ENCODE measurements around the gene RPL18A. TPM values are rescaled to one million over a fixed set of nuclear protein-coding genes. Genes with fewer than 3 reads are reported as not detected.

The RPL18A gene

Small RNA genes lying within 50 kb of the gene (small RNA-seq; reads per million reads assigned to genes)
- not detected for gene SNORA68 (ENCODE audit: insufficient read depth)

Data from mesendoderm (in vitro differentiated cells).